GM12892 (cell line): ENCODE results near the gene CLEC4M.

Source experiments
- POLR2A ChIP-seq: IDR thresholded peaks from 2 replicates; pipeline ENCODE4 v1.6.1; 2011; ENCODE audit warnings: low read depth, low read length, control low read depth
- POLR2AphosphoS5 ChIP-seq: IDR thresholded peaks from 2 replicates; pipeline ENCODE4 v1.6.1; 2011; ENCODE audit warnings: low read depth, low read length, control low read depth
- TAF1 ChIP-seq: IDR thresholded peaks from 2 replicates; pipeline ENCODE4 v1.6.1; 2011; ENCODE audit warnings: low read depth, mild to moderate bottlenecking, control low read depth, low read length, borderline replicate concordance

- TF ChIP-seq POLR2AphosphoS5: no peak
- no peak for TF ChIP-seq POLR2A
- no peak for TF ChIP-seq TAF1
Observed at GRCh38 chr19:7799640-7800355, 36.8 kb downstream of the CLEC4M start.
